GM12878 (cell line): ENCODE results near the gene EEF2KMT. TPM values are rescaled to one million over a fixed set of nuclear protein-coding genes. Genes with fewer than 3 reads are reported as not detected.
"Not testable (repeated sequence)": the region's sequence is repeated elsewhere in the genome, so short reads cannot be mapped to it uniquely, and the experiment has no call there.

ENCODE experiments used
- ATAC-seq: fragments of 200-7000 bp; cut with Tn5 transposase; 3 replicates; pipeline ENCODE4 v1.9.1; 2020; ENCODE audit warnings: mild to moderate bottlenecking, moderate library complexity
- BruUV-seq: library from RNA; stranded (reverse); fragments of 400-500 nt; replicated peaks from 2 replicates; lab custom pipeline; 2021; lab: Mats Ljungman, UMichigan
- CTCF ChIA-PET: fragments of 300-600 bp; sonication (Branson Sonifier 250); formaldehyde crosslinking; extraction: SDS; loops from one replicate; lab custom pipeline; 2021; ENCODE audit warnings: inconsistent platforms; lab: Yijun Ruan, JAX
- POLR2A ChIA-PET: fragments of 350-600 bp; formaldehyde crosslinking; extraction: SDS; loops from one replicate; lab custom pipeline; 2021; ENCODE audit warnings: inconsistent platforms; lab: Charles Lee
- RAD21 ChIA-PET: fragments of 300-600 bp; sonication (Branson Sonifier 250); formaldehyde crosslinking; loops from one replicate; lab custom pipeline; 2023; ENCODE audit warnings: antibody characterized with exemption; ENCODE audit not compliant: unreplicated experiment; lab: Charles Lee
- SMC1A ChIA-PET: fragments of 300-600 bp; sonication (Branson Sonifier 250); formaldehyde crosslinking; loops from one replicate; lab custom pipeline; 2023; ENCODE audit not compliant: unreplicated experiment, uncharacterized antibody; lab: Charles Lee
- DNase-seq: peaks from one replicate; pipeline ENCODE4 v3.0.0-alpha.2; 2011; ENCODE audit warnings: low read depth, low spot score
- FAIRE-seq: peaks from 3 replicates; lab custom pipeline; 2011; peaks lifted over from hg19 to GRCh38; lab: Jason Lieb, UNC
- H2AFZ ChIP-seq: 2 replicates; pipeline ENCODE4 v1.6.0; 2011; ENCODE audit warnings: low read depth, low read length, control low read depth; ENCODE audit not compliant: control insufficient read depth
- H3K27ac ChIP-seq: 2 replicates; pipeline ENCODE4 v1.5.1; 2011; ENCODE audit warnings: control low read depth; ENCODE audit not compliant: control insufficient read depth, insufficient read depth
- H3K27me3 ChIP-seq, 2 experiments: replicated peaks in 1 of 2; 2 replicates each; pipeline versions ENCODE4 v1.6.0 to v1.6.1; 2011; ENCODE audit warnings: low read length in 1 of 2; ENCODE audit not compliant: control insufficient read depth in 2 of 2, insufficient read depth in 2 of 2
- H3K36me3 ChIP-seq, 2 experiments: 2 replicates each; pipeline ENCODE4 v1.5.1; 2011; ENCODE audit warnings: low read length in 1 of 2; ENCODE audit not compliant: control insufficient read depth in 2 of 2, insufficient read depth in 2 of 2
- H3K4me1 ChIP-seq: 2 replicates; pipeline ENCODE4 v1.6.1; 2011; ENCODE audit warnings: mild to moderate bottlenecking, low read length, moderate library complexity, mixed read lengths; ENCODE audit not compliant: control insufficient read depth, insufficient read depth
- H3K4me2 ChIP-seq: 2 replicates; pipeline ENCODE4 v1.6.0; 2011; ENCODE audit warnings: control low read depth; ENCODE audit not compliant: control insufficient read depth, insufficient read depth
- H3K4me3 ChIP-seq: fragments of 200-600 bp; sonication (generic); 2 replicates; pipeline ENCODE4 v1.5.1; 2016
- H3K79me2 ChIP-seq: 2 replicates; pipeline ENCODE4 v1.6.0; 2011; ENCODE audit warnings: low read length; ENCODE audit not compliant: control insufficient read depth, insufficient read depth
- H3K9ac ChIP-seq: 2 replicates; pipeline ENCODE4 v1.8.0; 2011; ENCODE audit warnings: low read length, control low read depth, mixed read lengths; ENCODE audit not compliant: control insufficient read depth, insufficient read depth
- H3K9me3 ChIP-seq: replicated peaks from 3 replicates; pipeline ENCODE4 v1.5.1; 2011; ENCODE audit warnings: mild to moderate bottlenecking, low read length; ENCODE audit not compliant: control insufficient read depth, insufficient read depth
- H4K20me1 ChIP-seq: 2 replicates; pipeline ENCODE4 v1.6.0; 2011; ENCODE audit not compliant: control insufficient read depth, insufficient read depth
- CTCF ChIP-seq, 3 experiments: IDR thresholded peaks in 2 of 3; conservative IDR thresholded peaks in 1 of 3; 2 replicates each; pipeline ENCODE4 v1.5.1; 2011; ENCODE audit warnings: low read depth in 3 of 3, low read length in 3 of 3, mild to moderate bottlenecking in 3 of 3, control low read depth in 2 of 3, moderate library complexity in 2 of 3, inconsistent platforms in 1 of 3, mixed read lengths in 1 of 3; ENCODE audit not compliant: control insufficient read depth in 2 of 3, insufficient read depth in 1 of 3; ENCODE audit errors: extremely low read depth in 1 of 3
- RAD21 ChIP-seq: IDR thresholded peaks from 2 replicates; pipeline ENCODE4 v1.6.1; 2011; ENCODE audit warnings: mild to moderate bottlenecking, low read depth, low read length, moderate library complexity; ENCODE audit not compliant: insufficient read depth
- SMC3 ChIP-seq: IDR thresholded peaks from 2 replicates; pipeline ENCODE4 v1.6.1; 2011; ENCODE audit warnings: low read length, improper control_type of control experiment, borderline replicate concordance
- YY1 ChIP-seq: IDR thresholded peaks from 2 replicates; pipeline ENCODE4 v1.6.1; 2011; ENCODE audit warnings: low read depth, mild to moderate bottlenecking, low read length
- WGBS: methylation state at CpG from one replicate; pipeline ENCODE4 v1.1.6; 2016; ENCODE audit warnings: low lambda C conversion rate; ENCODE audit not compliant: insufficient replicate concordance, insufficient coverage; ENCODE audit errors: missing lambda C conversion rate; 5-methylcytosine and 5-hydroxymethylcytosine counted together
- in situ Hi-C: fragments of 300-500 bp; cut with MboI; formaldehyde crosslinking; loops from 9 replicates; pipeline ENCODE4 v1.14.3; 2018; ENCODE audit warnings: mixed read lengths
- intact Hi-C: fragments of 100-400 bp; cut with micrococcal nuclease; formaldehyde crosslinking; loops from one replicate; pipeline ENCODE4 v1.14.2; 2022; ENCODE audit not compliant: unreplicated experiment
- polyA plus RNA-seq, 11 experiments: library from polyadenylated mRNA; depleted of rRNA in 4 of 11; unstranded in 6 of 11; stranded (reverse) in 5 of 11; fragments of >200 nt; fragmentation: Nextera tagmentation in 4 of 11; fragmentation: Illumina TruSeq in 1 of 11; extraction: Ambion mirVana in 4 of 11; extraction: Trizol in 1 of 11; gene quantifications; 1 replicate in 1 of 11; 2 replicates in 10 of 11; pipeline versions ENCODE4 v1.2.1 to v1.2.3, GENCODE V29; 2011 to 2016; ENCODE audit warnings: inconsistent platforms in 2 of 11, missing spikeins in 2 of 11, low read depth in 1 of 11
- total RNA-seq, 4 experiments: library from RNA; depleted of rRNA in 3 of 4; stranded (reverse); fragments of >200 nt in 3 of 4; fragmentation: Illumina TruSeq in 1 of 4; extraction: Trizol in 1 of 4; gene quantifications; 2 replicates each; pipeline versions ENCODE4 v1.2.1 to v1.2.3, GENCODE V29; 2013 to 2021

Gene EEF2KMT
- total and polyA plus RNA-seq, 10 of the 15 experiments (the other 5 are each of a cell fraction or from before 2014, with no cell fraction given) = 3.8 to 28.1 (median 14.3) TPM

GRCh38 chr16:5084802-5085201 is 12.8 kb downstream of the EEF2KMT start:
- H3K4me1 ChIP-seq, RAD21 ChIA-PET, H4K20me1 ChIP-seq, H3K36me3 ChIP-seq, BruUV-seq, ATAC-seq, DNase-seq, intact Hi-C loops, H3K9me3 ChIP-seq, H3K27ac ChIP-seq, H3K79me2 ChIP-seq, H2AFZ ChIP-seq, POLR2A ChIA-PET, H3K4me2 ChIP-seq, H3K4me3 ChIP-seq, H3K27me3 ChIP-seq, H3K9ac ChIP-seq: not testable (repeated sequence)
- peak; percentile 18 for FAIRE-seq
- WGBS = 54% methylated on average over 10 of the region's 10 CpGs
- ChIA-PET CTCF (interaction anchor here (0.7 to 2.0 kb wide), 8 partner anchors 9 to 234 kb away, joined by 3 to 15 read pairs (median 6); partner anchors contain the start of gene C16orf89), SMC1A (interaction anchor here (1.1 kb wide), 3 partner anchors 11 to 33 kb away, joined by 3 to 4 read pairs (median 3); no protein-coding TSS in a partner anchor)
- peak; percentile 73 for TF ChIP-seq RAD21
- TF ChIP-seq YY1 = 0 out of 2 replicates have a peak, but pooled peaks have one; percentile 6
- TF ChIP-seq CTCF (IDR thresholded peaks at IDR 0.05 in 2 of 3, conservative IDR thresholded peaks at IDR 0.05 in 1 of 3; ENCODE audit: control insufficient read depth in 2 of 3, extremely low read depth in 1 of 3, insufficient read depth in 1 of 3, low read depth in 3 of 3, low read length in 3 of 3) = peak; percentile 48 to 76 (median 62)
- TF ChIP-seq SMC3 = peak; percentile 34; the same call in 1 of the 2 replicates
- in situ Hi-C loops = loop anchor here (10.0 kb wide), 1 partner anchor 240 kb away; the partner anchor contains the start of genes GLYR1 and UBN1
